AG09309 (cell line): ENCODE measurements around the gene TMEM260.
"Not testable (repeated sequence)": the region's sequence is repeated elsewhere in the genome, so short reads cannot be mapped to it uniquely, and the experiment has no call there.

Experiments used
- DNase-seq: peaks from one replicate; pipeline ENCODE4 v3.0.0-alpha.2; 2010; ENCODE audit warnings: low read depth
- H3K4me3 ChIP-seq: 2 replicates; pipeline ENCODE4 v1.5.1; 2011; ENCODE audit warnings: mild to moderate bottlenecking, low read depth, low read length, moderate library complexity; ENCODE audit not compliant: control insufficient read depth
- TF ChIP-seq, protein P1 (sequence below): IDR thresholded peaks from 2 replicates; pipeline ENCODE4 v1.5.1; 2011; ENCODE audit warnings: mild to moderate bottlenecking, low read depth, low read length, inconsistent platforms; ENCODE audit not compliant: insufficient read depth, control insufficient read depth; ENCODE audit errors: missing control alignments

TMEM260 gene

DNA sequence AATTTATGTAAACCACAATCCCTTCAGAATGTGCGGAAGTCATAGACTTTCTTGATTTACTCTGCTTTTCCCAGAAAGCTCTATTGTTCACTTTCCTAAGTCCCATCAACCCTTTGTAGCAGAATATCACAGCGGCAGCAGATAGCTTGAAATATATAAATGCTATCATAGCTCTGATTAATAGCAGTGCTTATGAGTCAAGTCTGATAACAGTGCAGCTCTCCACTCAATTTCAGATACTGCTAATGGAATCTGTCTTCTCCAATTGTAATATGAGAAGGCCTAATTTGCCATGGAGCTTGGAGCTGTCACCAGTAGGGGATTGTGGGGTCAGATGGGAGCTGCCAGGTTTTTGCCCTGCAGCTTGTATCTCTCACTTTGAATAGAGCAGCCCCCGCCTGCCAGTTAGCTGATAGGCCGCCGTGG lies 10.9 kb downstream of the TMEM260 start:
- no peak overlapping the region for H3K4me3 ChIP-seq
- DNase-seq, result no peak
- TF ChIP-seq, protein P1, sequence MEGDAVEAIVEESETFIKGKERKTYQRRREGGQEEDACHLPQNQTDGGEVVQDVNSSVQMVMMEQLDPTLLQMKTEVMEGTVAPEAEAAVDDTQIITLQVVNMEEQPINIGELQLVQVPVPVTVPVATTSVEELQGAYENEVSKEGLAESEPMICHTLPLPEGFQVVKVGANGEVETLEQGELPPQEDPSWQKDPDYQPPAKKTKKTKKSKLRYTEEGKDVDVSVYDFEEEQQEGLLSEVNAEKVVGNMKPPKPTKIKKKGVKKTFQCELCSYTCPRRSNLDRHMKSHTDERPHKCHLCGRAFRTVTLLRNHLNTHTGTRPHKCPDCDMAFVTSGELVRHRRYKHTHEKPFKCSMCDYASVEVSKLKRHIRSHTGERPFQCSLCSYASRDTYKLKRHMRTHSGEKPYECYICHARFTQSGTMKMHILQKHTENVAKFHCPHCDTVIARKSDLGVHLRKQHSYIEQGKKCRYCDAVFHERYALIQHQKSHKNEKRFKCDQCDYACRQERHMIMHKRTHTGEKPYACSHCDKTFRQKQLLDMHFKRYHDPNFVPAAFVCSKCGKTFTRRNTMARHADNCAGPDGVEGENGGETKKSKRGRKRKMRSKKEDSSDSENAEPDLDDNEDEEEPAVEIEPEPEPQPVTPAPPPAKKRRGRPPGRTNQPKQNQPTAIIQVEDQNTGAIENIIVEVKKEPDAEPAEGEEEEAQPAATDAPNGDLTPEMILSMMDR, result no peak

DNA sequence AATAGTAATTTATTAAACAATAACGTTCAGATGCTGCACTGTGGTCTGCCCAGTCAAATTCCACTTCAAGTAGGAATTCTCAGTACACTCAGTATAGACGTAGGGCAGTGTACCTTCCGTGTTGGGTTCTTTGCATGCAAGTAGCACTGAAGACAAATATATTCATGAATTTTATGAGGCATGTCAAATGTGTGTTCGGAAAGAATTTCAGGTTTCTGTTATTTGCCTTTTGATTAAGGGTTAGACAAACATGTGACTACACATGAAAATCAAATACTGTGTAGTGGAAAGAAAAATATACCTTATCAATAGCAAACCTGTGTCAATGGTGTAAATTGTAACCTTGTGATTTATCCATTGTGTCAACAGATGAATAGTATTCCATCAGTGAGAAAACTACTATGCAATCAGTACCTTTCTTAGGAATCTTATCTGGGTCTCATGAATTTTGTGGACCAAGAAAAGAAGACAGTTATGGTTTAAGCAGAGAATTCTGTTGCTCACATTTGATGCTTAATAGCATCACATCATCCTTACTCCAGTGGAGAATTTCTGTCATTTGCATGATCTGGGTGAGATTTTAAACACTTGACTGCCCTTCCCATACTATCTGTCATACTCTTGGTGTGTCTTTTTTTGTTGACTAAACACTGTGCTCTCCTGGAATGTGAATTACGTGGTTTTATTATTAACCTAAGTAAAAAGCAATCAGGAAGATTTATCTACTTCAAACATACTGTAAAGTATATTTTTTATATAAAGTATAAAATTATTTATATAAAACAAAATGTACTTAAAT lies 13.3 kb downstream of the TMEM260 start:
- no peak for DNase-seq
- H3K4me3 ChIP-seq, result no peak overlapping the region
- TF ChIP-seq, protein P1, result no peak

DNA sequence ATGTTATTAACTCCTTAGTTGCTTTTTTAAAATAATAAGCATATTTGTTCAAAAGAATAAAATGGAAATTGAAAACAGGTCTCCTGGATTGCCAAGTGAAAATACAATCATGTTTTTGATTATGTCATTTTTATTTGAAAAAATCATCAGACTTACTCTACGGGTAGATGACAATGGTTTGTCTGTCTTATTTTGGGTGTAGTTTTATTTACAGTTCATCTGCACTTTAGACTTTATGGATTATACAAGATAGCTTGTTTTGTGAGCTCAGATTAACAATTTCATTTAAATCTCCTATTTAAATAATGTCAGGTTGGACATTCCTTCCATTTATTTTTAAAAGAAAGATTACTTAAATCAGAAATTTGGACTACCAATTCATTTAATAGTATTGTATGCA lies 14.8 kb downstream of the TMEM260 start:
- TF ChIP-seq, protein P1, result no peak
- no peak for DNase-seq
- H3K4me3 ChIP-seq, result no peak overlapping the region

DNA sequence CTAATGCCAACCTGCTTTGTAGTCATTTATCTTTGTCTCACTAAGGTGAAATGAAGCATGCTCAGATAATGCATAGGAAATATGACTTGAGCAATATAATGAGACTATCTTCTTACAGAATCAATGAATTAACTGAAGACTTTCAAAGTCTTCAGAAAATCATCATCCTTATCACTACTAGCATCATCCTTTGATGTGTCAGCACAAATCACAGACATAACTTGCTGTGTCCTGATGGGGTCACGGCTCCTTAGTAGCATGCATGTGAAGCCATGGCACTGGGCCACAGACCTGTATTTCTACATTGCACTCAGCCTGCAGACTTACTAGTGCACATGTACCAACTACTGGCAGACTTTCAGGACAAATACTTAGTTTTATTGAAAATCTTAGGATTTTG lies 18.9 kb downstream of the TMEM260 start:
- TF ChIP-seq, protein P1, result no peak

DNA sequence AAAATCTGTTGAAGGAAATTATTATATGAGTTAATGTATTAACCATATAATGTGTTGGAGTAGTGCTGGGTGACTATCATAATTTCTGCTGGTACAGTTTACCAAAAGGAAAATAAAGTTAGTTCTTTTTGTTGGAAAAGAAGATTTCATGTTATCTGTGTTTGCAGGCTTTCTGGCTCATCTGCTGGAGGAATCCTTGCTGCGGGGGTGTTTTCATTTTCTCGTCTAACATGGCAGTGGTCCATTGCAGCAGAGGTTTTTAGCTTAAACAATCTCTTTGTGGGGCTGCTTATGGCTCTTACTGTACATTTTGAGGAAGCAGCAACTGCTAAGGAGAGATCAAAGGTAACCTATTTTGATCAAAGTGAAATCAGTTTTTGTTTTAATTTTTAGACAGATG lies 24.1 kb downstream of the TMEM260 start:
- TF ChIP-seq, protein P1, result no peak
- no peak overlapping the region for H3K4me3 ChIP-seq
- no peak for DNase-seq

More for the DNA sequence above, 18.9 kb downstream of the TMEM260 start:
- H3K4me3 ChIP-seq, result no peak overlapping the region
- no peak for DNase-seq

DNA sequence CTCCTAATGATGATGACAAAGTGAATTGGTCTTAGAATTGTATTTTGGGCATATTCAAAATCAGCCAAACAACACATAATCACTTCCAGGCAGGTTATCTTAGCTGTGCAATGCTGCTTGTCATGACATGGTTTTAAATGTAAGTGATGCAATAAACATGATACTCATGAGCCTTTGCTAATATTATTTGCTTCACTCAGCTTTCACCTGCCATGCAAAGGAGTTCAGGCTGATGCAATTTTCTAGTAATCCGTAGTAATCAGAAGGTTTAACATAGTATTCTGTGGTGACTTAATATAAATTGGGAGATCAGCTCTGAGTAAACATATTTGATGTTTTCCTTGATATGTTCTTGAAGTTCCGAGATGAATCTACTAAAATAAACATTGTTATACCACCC lies 29.1 kb downstream of the TMEM260 start:
- no peak overlapping the region for H3K4me3 ChIP-seq
- DNase-seq, result no peak
- TF ChIP-seq, protein P1, result no peak

DNA sequence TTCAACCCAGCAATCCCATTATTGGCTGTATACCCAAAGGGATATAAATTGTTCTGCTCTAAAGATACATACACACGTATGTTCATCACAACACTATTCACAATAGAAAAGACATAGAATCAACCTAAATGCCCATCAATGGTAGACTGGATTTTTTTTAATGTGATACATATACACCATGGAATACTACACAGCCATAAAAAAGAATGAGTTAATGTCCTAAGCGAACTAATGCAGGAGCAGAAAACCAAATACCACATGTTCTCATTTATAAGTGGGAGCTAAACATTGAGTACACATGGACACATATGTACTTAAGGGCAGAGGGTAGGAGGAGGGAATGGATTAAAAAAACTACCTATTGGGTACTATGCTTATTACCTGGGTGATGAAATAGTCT lies 32.1 kb downstream of the TMEM260 start:
- not testable (repeated sequence) for DNase-seq, H3K4me3 ChIP-seq
